Mesendoderm (in vitro differentiated cells): ENCODE results near the gene C2orf76.

Source experiments
- DNase-seq: peaks from one replicate; pipeline ENCODE4 v3.0.0; 2013
- H2AK5ac ChIP-seq: 2 replicates; pipeline ENCODE4 v1.6.1; 2013; ENCODE audit warnings: low read length, inconsistent platforms
- H2BK120ac ChIP-seq: 2 replicates; pipeline ENCODE4 v1.6.1; 2013; ENCODE audit warnings: low read depth, mild to moderate bottlenecking, low read length, moderate library complexity, mixed read lengths
- H2BK15ac ChIP-seq: replicated peaks from 2 replicates; pipeline ENCODE4 v1.6.1; 2013; ENCODE audit warnings: low read depth, mild to moderate bottlenecking, moderate library complexity
- H2BK5ac ChIP-seq: 2 replicates; pipeline ENCODE4 v1.6.1; 2013; ENCODE audit warnings: low read length, inconsistent platforms
- H3K18ac ChIP-seq: 2 replicates; pipeline ENCODE4 v1.6.1; 2013; ENCODE audit warnings: mild to moderate bottlenecking, low read length, mixed read lengths
- H3K23ac ChIP-seq: one replicate; pipeline ENCODE4 v1.6.1; 2013; ENCODE audit warnings: low read length
- H3K27ac ChIP-seq: 2 replicates; pipeline ENCODE4 v1.5.1; 2013; ENCODE audit warnings: low read depth, mild to moderate bottlenecking, inconsistent platforms, low read length, moderate library complexity
- H3K27me3 ChIP-seq: 2 replicates; pipeline ENCODE4 v1.6.1; 2013; ENCODE audit warnings: low read length, control low read depth, mild to moderate bottlenecking, inconsistent platforms; ENCODE audit not compliant: insufficient read depth, poor library complexity
- H3K36me3 ChIP-seq: 2 replicates; pipeline ENCODE4 v1.6.1; 2013; ENCODE audit warnings: low read length, inconsistent platforms; ENCODE audit not compliant: control insufficient read depth, insufficient read depth
- H3K4ac ChIP-seq: one replicate; pipeline ENCODE4 v1.6.1; 2013; ENCODE audit warnings: low read depth, mild to moderate bottlenecking, low read length, moderate library complexity
- H3K4me1 ChIP-seq: 2 replicates; pipeline ENCODE4 v1.6.1; 2013; ENCODE audit warnings: low read depth, low read length, inconsistent platforms; ENCODE audit not compliant: control insufficient read depth
- H3K4me2 ChIP-seq: 2 replicates; pipeline ENCODE4 v1.6.1; 2013; ENCODE audit warnings: low read length
- H3K4me3 ChIP-seq: 2 replicates; pipeline ENCODE4 v1.5.1; 2013; ENCODE audit warnings: mild to moderate bottlenecking, low read length
- H3K56ac ChIP-seq: one replicate; pipeline ENCODE4 v1.6.1; 2013; ENCODE audit warnings: low read length
- H3K79me1 ChIP-seq: 2 replicates; pipeline ENCODE4 v1.6.1; 2013; ENCODE audit warnings: low read length, inconsistent platforms
- H3K79me2 ChIP-seq: 2 replicates; pipeline ENCODE4 v1.6.1; 2013; ENCODE audit warnings: mild to moderate bottlenecking, low read length; ENCODE audit not compliant: control insufficient read depth, insufficient read depth
- H3K9ac ChIP-seq: 2 replicates; pipeline ENCODE4 v1.6.1; 2013; ENCODE audit warnings: low read length, inconsistent platforms
- H4K5ac ChIP-seq: one replicate; pipeline ENCODE4 v1.6.1; 2013; ENCODE audit warnings: low read length
- H4K8ac ChIP-seq: one replicate; pipeline ENCODE4 v1.6.1; 2013; ENCODE audit warnings: low read depth, mild to moderate bottlenecking, control low read depth, low read length, moderate library complexity
- WGBS: extraction: QIAGEN DNeasy Blood & Tissue Kit; methylation state at CpG from one replicate; pipeline ENCODE4 v1.1.7; 2013; ENCODE audit warnings: low lambda C conversion rate, missing lambda C conversion rate; ENCODE audit not compliant: insufficient coverage; ENCODE audit errors: extremely low coverage; 5-methylcytosine and 5-hydroxymethylcytosine counted together

C2orf76 gene

GRCh38 chr2:119308793-119309330, 57.8 kb downstream of the C2orf76 start:
- Histone ChIP-seq H2BK15ac (no peak overlapping the region), H3K4ac (no peak overlapping the region), H4K5ac (no peak overlapping the region), H3K23ac (no peak overlapping the region), H3K79me2 (no peaks in the 10 kb centered on the region), H3K27me3 (peaks cover 2% of the 10 kb centered on the region), H3K79me1 (no peaks in the 10 kb centered on the region), H3K4me2 (no peak overlapping the region), H3K18ac (no peak overlapping the region), H3K9ac (no peak overlapping the region), H3K4me3 (no peak overlapping the region), H3K27ac (no peak overlapping the region), H3K56ac (no peak overlapping the region), H2BK5ac (no peak overlapping the region), H3K4me1 (no peaks in the 10 kb centered on the region), H4K8ac (no peak overlapping the region), H2BK120ac (no peak overlapping the region), H3K36me3 (no peaks in the 10 kb centered on the region), H2AK5ac (no peak overlapping the region)
- no CpG with 5 or more reads among the region's 4 CpGs for WGBS
- no peak for DNase-seq

- no peak overlapping the region for H3K4ac ChIP-seq
- no CpG with 5 or more reads among the region's 7 CpGs for WGBS
- H4K5ac ChIP-seq: no peak overlapping the region
Measured at GRCh38 chr2:119307419-119308140, 59.1 kb downstream of the C2orf76 start.

GRCh38 chr2:119306196-119306590, 60.4 kb downstream of the C2orf76 start:
- Histone ChIP-seq H3K4me3 (no peak overlapping the region), H3K4me2 (no peak overlapping the region), H3K56ac (no peak overlapping the region), H3K79me1 (no peaks in the 10 kb centered on the region), H2BK120ac (no peak overlapping the region), H3K23ac (no peak overlapping the region), H2BK15ac (no peak overlapping the region), H3K79me2 (no peaks in the 10 kb centered on the region), H2AK5ac (no peak overlapping the region), H3K18ac (no peak overlapping the region), H3K36me3 (no peaks in the 10 kb centered on the region), H3K4ac (no peak overlapping the region), H4K5ac (no peak overlapping the region), H3K9ac (no peak overlapping the region), H3K27me3 (peaks cover 2% of the 10 kb centered on the region), H4K8ac (no peak overlapping the region), H3K27ac (no peak overlapping the region), H3K4me1 (no peaks in the 10 kb centered on the region), H2BK5ac (no peak overlapping the region)
- no CpG with 5 or more reads among the region's 10 CpGs for WGBS
- DNase-seq: no peak

More at GRCh38 chr2:119307419-119308140, 59.1 kb downstream of the C2orf76 start:
- H2BK15ac ChIP-seq: no peak overlapping the region
- no peak overlapping the region for H3K4me3 ChIP-seq
- no peak overlapping the region for H2BK120ac ChIP-seq
- no peak overlapping the region for H3K23ac ChIP-seq
- no peak overlapping the region for H3K9ac ChIP-seq
- peaks cover 2% of the 10 kb centered on the region for H3K27me3 ChIP-seq
- no peak overlapping the region for H2AK5ac ChIP-seq
- H4K8ac ChIP-seq: no peak overlapping the region
- no peaks in the 10 kb centered on the region for H3K79me2 ChIP-seq
- H3K36me3 ChIP-seq: no peaks in the 10 kb centered on the region
- H3K18ac ChIP-seq: no peak overlapping the region
- H3K27ac ChIP-seq: no peak overlapping the region
- no peaks in the 10 kb centered on the region for H3K79me1 ChIP-seq
- no peak overlapping the region for H2BK5ac ChIP-seq
- no peak overlapping the region for H3K56ac ChIP-seq
- DNase-seq: no peak
- no peak overlapping the region for H3K4me2 ChIP-seq
- no peaks in the 10 kb centered on the region for H3K4me1 ChIP-seq

GRCh38 chr2:119305497-119306195, 61.0 kb downstream of the C2orf76 start:
- H3K4me2 ChIP-seq: no peak overlapping the region
- H3K79me1 ChIP-seq: no peaks in the 10 kb centered on the region
- H2BK5ac ChIP-seq: no peak overlapping the region
- no peak overlapping the region for H2BK120ac ChIP-seq
- H3K9ac ChIP-seq: no peak overlapping the region
- H3K36me3 ChIP-seq: no peaks in the 10 kb centered on the region
- H3K56ac ChIP-seq: no peak overlapping the region
- H3K4ac ChIP-seq: no peak overlapping the region
- no peak overlapping the region for H2AK5ac ChIP-seq
- no CpG with 5 or more reads among the region's 12 CpGs for WGBS
- H2BK15ac ChIP-seq: no peak overlapping the region
- no peaks in the 10 kb centered on the region for H3K27me3 ChIP-seq
- no peak overlapping the region for H3K18ac ChIP-seq
- H3K79me2 ChIP-seq: no peaks in the 10 kb centered on the region
- no peak overlapping the region for H3K23ac ChIP-seq
- H3K4me1 ChIP-seq: no peaks in the 10 kb centered on the region
- H3K4me3 ChIP-seq: no peak overlapping the region
- no peak overlapping the region for H4K5ac ChIP-seq
- no peak overlapping the region for H4K8ac ChIP-seq
- DNase-seq: no peak
- no peak overlapping the region for H3K27ac ChIP-seq

- no peak overlapping the region for H3K18ac ChIP-seq
- no peak overlapping the region for H3K4ac ChIP-seq
- H3K79me2 ChIP-seq: no peaks in the 10 kb centered on the region
- H3K56ac ChIP-seq: no peak overlapping the region
- no CpG with 5 or more reads among the region's 2 CpGs for WGBS
- no peaks in the 10 kb centered on the region for H3K36me3 ChIP-seq
- H4K5ac ChIP-seq: no peak overlapping the region
- H3K4me1 ChIP-seq: no peaks in the 10 kb centered on the region
- no peak for DNase-seq
- no peak overlapping the region for H2BK120ac ChIP-seq
- H3K27me3 ChIP-seq: no peaks in the 10 kb centered on the region
- H3K79me1 ChIP-seq: no peaks in the 10 kb centered on the region
- no peak overlapping the region for H2AK5ac ChIP-seq
- H2BK15ac ChIP-seq: no peak overlapping the region
- H3K4me2 ChIP-seq: no peak overlapping the region
- H2BK5ac ChIP-seq: no peak overlapping the region
- no peak overlapping the region for H3K9ac ChIP-seq
- no peak overlapping the region for H3K4me3 ChIP-seq
- no peak overlapping the region for H3K23ac ChIP-seq
- no peak overlapping the region for H3K27ac ChIP-seq
- no peak overlapping the region for H4K8ac ChIP-seq
Measured at GRCh38 chr2:119304847-119305246, 61.8 kb downstream of the C2orf76 start.
